ENCODE data around the gene CALCB.

GRCh38 chr11:15106201-15106965 is 33.0 kb downstream of the CALCB start:
- TF ChIP-seq POLR2A (IDR thresholded peaks at IDR 0.05) (no peak), CTCF (IDR thresholded peaks at IDR 0.05) (no peak), POLR2AphosphoS5 (IDR thresholded peaks at IDR 0.05) (no peak)
